Ovary (tissue), 3 donors: ENCODE data around the gene SORCS2.

ENCODE experiments used
- EP300 ChIP-seq: sonication (generic); formaldehyde crosslinking; IDR thresholded peaks from one replicate; pipeline ENCODE4 v1.6.1; 2017; ENCODE audit warnings: antibody characterized with exemption
- POLR2A ChIP-seq: fragments of 450-650 bp; IDR thresholded peaks from one replicate; pipeline ENCODE4 v1.6.1; 2017; ENCODE audit warnings: antibody characterized with exemption, mild to moderate bottlenecking, moderate library complexity
- TF ChIP-seq, protein P1 (sequence below), 3 donors: fragments of 450-650 bp in 2 of 3; fragments of 200-600 bp in 1 of 3; IDR thresholded peaks; one replicate each; pipeline versions ENCODE4 v1.5.1 to v1.8.0; 2016 to 2022; ENCODE audit warnings: antibody characterized with exemption in 3 of 3, mild to moderate bottlenecking in 1 of 3
- donor health status: DM: no; HTN: no; CAD: no.

GRCh38 chr4:7689773-7690693 is 497.7 kb downstream of the SORCS2 start:
- TF ChIP-seq, protein P1, sequence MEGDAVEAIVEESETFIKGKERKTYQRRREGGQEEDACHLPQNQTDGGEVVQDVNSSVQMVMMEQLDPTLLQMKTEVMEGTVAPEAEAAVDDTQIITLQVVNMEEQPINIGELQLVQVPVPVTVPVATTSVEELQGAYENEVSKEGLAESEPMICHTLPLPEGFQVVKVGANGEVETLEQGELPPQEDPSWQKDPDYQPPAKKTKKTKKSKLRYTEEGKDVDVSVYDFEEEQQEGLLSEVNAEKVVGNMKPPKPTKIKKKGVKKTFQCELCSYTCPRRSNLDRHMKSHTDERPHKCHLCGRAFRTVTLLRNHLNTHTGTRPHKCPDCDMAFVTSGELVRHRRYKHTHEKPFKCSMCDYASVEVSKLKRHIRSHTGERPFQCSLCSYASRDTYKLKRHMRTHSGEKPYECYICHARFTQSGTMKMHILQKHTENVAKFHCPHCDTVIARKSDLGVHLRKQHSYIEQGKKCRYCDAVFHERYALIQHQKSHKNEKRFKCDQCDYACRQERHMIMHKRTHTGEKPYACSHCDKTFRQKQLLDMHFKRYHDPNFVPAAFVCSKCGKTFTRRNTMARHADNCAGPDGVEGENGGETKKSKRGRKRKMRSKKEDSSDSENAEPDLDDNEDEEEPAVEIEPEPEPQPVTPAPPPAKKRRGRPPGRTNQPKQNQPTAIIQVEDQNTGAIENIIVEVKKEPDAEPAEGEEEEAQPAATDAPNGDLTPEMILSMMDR (IDR thresholded peaks at IDR 0.05), result no peak
- TF ChIP-seq POLR2A (no peak), EP300 (no peak)
